HTR-8/SVneo (cell line): ENCODE data around the gene ZNF483.
"Not testable (repeated sequence)": the region's sequence is repeated elsewhere in the genome, so short reads cannot be mapped to it uniquely, and the experiment has no call there.

ENCODE experiments used
- DNase-seq: peaks from one replicate; pipeline ENCODE4 v3.0.0; 2011; ENCODE audit warnings: low spot score, mixed read lengths; ENCODE audit not compliant: insufficient read length
- FAIRE-seq: peaks from 2 replicates; lab custom pipeline; 2011; peaks lifted over from hg19 to GRCh38; lab: Jason Lieb, UNC

The ZNF483 gene

DNA sequence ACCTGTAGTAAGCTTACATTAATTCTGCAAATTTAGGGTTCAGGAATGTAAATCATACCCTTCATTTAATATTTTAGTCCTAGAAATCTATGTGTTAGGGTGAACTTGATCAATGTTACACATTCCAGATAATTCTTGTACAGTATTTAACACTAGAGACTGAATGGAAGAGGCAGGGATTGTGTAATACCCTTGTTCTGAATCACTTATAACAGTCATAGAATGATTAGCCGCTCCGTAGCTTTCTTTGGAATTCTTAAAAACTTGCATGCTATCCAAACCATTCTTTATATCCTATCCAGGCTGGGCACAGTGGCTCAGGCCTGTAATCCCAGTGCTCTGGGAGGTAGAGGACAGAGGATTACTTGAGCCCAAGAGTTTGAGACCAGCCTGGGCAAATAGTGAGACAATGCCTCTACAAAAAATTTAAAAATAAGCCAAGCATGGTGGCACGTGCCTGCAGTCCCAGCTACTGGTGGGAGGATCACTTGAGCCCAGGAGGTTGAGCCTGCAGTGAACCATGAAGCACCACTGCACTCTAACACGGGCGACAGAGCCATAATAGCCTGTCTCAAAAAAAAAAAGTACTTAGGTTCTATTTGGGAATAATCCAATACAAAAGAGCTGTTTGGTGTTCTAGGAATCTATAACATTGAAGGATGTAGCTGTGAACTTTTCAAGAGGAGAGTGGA is 8.3 kb downstream of the ZNF483 start:
- FAIRE-seq (no peak), DNase-seq (no peak)

DNA sequence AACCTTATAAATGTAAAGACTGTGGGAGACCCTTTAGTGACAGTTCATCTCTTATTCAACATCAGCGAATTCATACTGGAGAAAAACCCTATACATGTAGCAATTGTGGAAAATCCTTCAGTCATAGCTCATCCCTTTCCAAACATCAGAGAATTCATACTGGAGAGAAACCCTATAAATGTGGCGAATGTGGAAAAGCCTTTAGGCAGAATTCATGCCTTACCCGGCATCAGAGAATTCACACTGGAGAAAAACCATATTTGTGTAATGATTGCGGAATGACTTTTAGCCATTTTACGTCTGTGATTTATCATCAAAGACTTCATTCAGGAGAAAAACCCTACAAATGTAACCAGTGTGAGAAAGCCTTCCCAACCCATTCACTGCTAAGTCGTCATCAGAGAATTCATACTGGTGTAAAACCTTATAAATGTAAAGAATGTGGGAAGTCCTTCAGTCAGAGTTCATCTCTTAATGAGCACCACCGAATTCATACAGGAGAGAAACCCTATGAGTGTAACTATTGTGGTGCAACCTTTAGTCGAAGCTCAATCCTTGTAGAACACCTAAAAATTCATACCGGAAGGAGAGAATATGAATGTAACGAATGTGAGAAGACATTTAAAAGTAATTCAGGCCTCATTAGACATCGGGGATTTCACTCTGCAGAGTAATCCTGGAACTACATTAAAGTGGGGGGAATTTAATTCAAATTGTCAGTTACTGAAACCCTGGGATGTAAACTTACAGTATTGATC is 17.7 kb downstream of the ZNF483 start:
- FAIRE-seq = no peak

GRCh38 chr9:111548623-111549022 is 23.6 kb downstream of the ZNF483 start:
- DNase-seq = no peak
- no peak for FAIRE-seq

More for the DNA sequence above, 17.7 kb downstream of the ZNF483 start:
- no peak for DNase-seq

- not testable (repeated sequence) for DNase-seq
- peak; percentile 31 for FAIRE-seq
Observed at GRCh38 chr9:111555425-111555824, 30.4 kb downstream of the ZNF483 start.

- DNase-seq (no peak), FAIRE-seq (no peak)
Observed at GRCh38 chr9:111559000-111559610, 34.1 kb downstream of the ZNF483 start.

- FAIRE-seq = no peak
Observed at GRCh38 chr9:111561165-111561719, 36.3 kb downstream of the ZNF483 start.

DNA sequence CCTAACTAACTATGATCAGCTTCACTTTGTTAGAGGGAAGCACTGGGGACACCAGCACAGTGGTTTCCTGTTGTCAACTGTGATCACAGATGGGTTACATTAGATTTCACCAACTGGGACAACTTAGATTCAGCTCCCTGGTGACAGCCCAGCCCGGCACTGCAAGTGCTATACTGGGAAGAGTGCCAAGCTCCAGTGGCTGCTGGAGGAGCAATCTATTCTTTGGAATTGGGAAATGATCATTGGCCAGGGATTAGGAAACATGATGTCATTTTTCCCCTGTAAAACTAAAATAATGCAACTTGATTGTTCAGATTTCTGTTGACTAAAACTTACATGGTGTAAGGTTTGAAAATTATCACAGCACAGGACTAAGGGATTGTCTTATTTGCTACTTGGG is 41.3 kb downstream of the ZNF483 start:
- FAIRE-seq (no peak), DNase-seq (no peak)

More at GRCh38 chr9:111561165-111561719, 36.3 kb downstream of the ZNF483 start:
- DNase-seq = no peak

GRCh38 chr9:111568127-111568526 is 43.1 kb downstream of the ZNF483 start:
- not testable (repeated sequence) for DNase-seq, FAIRE-seq

DNA sequence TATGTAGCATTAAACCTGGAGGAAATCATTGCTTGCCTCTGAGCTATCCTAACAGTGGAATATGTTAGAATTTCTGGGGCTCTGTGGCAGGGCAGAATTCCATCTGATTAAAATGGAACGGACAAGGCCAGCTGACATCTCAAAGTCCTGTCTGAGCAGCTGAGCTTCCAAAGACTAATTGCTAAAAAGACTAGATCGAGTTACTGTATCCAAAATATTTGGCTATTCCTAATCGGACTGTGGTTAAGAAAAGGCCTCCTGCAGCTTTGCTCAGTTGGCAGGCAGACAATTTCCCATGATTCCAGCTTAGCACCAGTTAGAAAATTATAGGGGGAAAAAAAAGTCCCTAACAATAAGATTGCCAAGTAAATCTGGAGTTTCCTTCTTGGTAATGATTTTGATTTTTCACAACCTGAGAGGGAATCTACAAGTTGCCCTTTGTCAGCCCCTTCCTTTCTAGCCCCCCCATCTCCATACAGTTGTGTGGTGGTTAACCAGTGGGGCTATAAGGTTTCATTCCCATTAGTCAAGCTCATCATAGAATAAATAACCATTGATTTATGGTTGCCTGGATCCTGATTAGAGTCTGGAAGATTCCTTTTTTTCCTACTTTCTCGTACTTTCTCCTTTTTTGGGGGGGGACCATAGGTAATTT is 48.1 kb downstream of the ZNF483 start:
- FAIRE-seq (no peak), DNase-seq (no peak)

DNA sequence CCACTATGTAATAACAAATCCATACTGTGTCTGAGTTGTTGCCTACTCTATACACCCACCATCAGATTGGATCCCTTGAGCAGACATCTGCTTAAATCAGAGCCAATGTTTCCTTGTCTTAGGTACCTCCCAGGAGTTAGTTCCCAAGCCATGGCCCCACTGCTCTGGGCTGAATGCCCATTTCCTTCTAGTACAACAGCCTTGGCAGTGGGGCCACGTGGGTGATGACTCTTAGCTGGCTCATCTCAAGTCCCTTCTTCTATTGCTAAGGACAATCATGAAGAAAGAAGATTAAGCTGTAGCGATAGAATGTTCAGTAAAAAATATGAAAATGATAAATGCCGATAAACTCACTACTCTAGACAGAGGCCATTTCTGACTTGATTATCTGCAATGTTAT is 57.9 kb downstream of the ZNF483 start:
- DNase-seq (no peak), FAIRE-seq (no peak)

GRCh38 chr9:111586378-111586777 is 61.4 kb downstream of the ZNF483 start:
- DNase-seq = no peak
- FAIRE-seq = no peak

GRCh38 chr9:111588846-111589245 is 63.9 kb downstream of the ZNF483 start:
- no peak for DNase-seq
- no peak for FAIRE-seq

GRCh38 chr9:111597852-111598732 is 73.1 kb downstream of the ZNF483 start:
- peak; percentile 62 for DNase-seq
- FAIRE-seq = no peak

DNA sequence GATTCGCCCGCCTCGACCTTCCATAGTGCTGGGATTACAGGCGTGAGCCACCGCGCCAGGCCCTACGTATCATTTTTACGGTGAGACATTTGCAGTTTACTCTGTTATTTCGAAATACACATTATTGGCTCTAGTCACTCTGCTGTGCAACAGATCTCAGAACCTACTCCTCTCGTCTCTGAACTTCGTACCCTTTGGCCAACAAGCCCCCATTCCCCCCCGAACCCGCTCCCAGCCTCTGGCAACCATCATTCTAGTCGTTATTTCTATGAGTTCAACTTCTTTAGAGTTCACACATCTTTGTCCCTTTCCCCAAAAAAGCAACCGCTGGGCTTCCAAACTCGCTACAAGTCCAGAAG is 73.7 kb downstream of the ZNF483 start:
- FAIRE-seq = no peak
- no peak for DNase-seq

- no peak for FAIRE-seq
- peak; percentile 78 for DNase-seq
Observed at GRCh38 chr9:111599092-111599954, 74.3 kb downstream of the ZNF483 start, which contains the start of gene PTGR1. PTGR1 (minus strand) TSS chr9:111599647; CDS start chr9:111597422, 2,225 bp downstream.

DNA sequence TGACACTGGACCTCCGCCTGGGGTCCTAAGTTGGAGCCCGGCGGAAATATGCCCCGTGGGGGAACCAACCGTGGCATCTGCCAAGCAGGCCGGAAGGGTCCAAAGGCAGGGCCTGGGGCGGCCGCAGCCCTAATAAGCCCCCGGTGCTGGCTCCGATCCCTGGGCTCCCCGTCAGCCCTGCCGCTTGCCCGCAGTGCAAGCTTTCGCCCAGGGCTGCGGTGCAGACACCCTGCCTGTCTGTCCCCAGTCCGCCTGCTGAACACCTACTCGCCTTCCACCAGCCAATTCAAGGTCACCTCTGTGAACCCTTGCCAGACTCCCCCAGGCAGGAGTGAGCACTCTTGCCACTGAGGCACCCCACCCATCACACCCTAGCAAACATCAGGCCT is 75.0 kb downstream of the ZNF483 start:
- no peak for DNase-seq
- FAIRE-seq = no peak

GRCh38 chr9:111601237-111602018 is 76.4 kb downstream of the ZNF483 start:
- FAIRE-seq (no peak), DNase-seq (no peak)

DNA sequence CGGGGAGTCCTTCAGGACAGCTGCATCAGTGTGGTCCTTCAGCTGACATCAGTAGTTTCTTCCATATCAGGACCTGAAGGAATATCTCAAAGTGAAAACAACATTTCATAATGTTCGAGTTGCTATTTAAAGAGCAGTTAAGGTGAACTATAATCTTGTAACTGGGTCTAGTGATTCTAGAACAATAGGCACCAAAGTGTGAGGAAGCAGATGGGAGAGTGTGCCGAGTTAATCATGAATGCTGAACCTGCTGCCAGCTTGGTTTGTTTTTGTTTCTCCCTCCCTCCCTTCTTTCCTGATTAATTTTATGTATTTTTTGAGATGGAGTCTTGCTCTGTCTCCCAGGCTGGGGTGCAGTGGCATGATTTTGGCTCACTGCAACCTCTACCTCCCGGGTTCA is 78.1 kb downstream of the ZNF483 start:
- DNase-seq (no peak), FAIRE-seq (no peak)
